CD14-positive monocyte (primary cell): Measurements from ENCODE around the gene TEX19. TPM values are rescaled to one million over a fixed set of nuclear protein-coding genes. Genes with fewer than 3 reads are reported as not detected.

ENCODE experiments used
- DNase-seq, 3 donors: peaks; one replicate each; pipeline ENCODE4 v3.0.0-alpha.2; 2011 to 2022
- H2AFZ ChIP-seq: 2 replicates; pipeline ENCODE4 v1.6.0; 2012; ENCODE audit warnings: mild to moderate bottlenecking, low read depth, low read length, inconsistent platforms; ENCODE audit not compliant: insufficient read depth, poor library complexity, severe bottlenecking
- H3K27ac ChIP-seq, 2 donors: 1 replicate in 1 of 2; 2 replicates in 1 of 2; pipeline ENCODE4 v1.5.1; 2012 to 2013; ENCODE audit warnings: low read length in 2 of 2, control low read depth in 1 of 2, inconsistent platforms in 1 of 2, low read depth in 1 of 2, mild to moderate bottlenecking in 1 of 2
- H3K27me3 ChIP-seq, 2 donors: one replicate each; pipeline versions ENCODE4 v1.6.0 to v1.6.1; 2011 to 2013; ENCODE audit warnings: low read length in 2 of 2; ENCODE audit not compliant: control insufficient read depth in 2 of 2, insufficient read depth in 2 of 2
- H3K36me3 ChIP-seq, 2 donors: replicated peaks in 1 of 2; 1 replicate in 1 of 2; 2 replicates in 1 of 2; pipeline versions ENCODE4 v1.5.1 to v1.6.1; 2012 to 2013; ENCODE audit warnings: low read length in 2 of 2, control low read depth in 1 of 2, inconsistent platforms in 1 of 2, mild to moderate bottlenecking in 1 of 2; ENCODE audit not compliant: insufficient read depth in 2 of 2, control insufficient read depth in 1 of 2
- H3K4me1 ChIP-seq, 2 donors: 1 replicate in 1 of 2; 2 replicates in 1 of 2; pipeline versions ENCODE4 v1.5.1 to v1.6.1; 2012 to 2013; ENCODE audit warnings: low read length in 2 of 2, control low read depth in 1 of 2, inconsistent platforms in 1 of 2, mild to moderate bottlenecking in 1 of 2, moderate library complexity in 1 of 2; ENCODE audit not compliant: insufficient read depth in 2 of 2, control insufficient read depth in 1 of 2
- H3K4me2 ChIP-seq: replicated peaks from 2 replicates; pipeline ENCODE3; 2012; ENCODE audit warnings: low read length, moderate library complexity, mild to moderate bottlenecking; ENCODE audit not compliant: poor library complexity, severe bottlenecking; ENCODE audit errors: extremely low read depth
- H3K4me3 ChIP-seq, 3 experiments: fragments of 200-600 bp in 1 of 3; sonication (generic) in 1 of 3; replicated peaks in 1 of 3; 1 replicate in 2 of 3; 2 replicates in 1 of 3; pipeline ENCODE4 v1.5.1; 2011 to 2013; ENCODE audit warnings: low read length in 3 of 3, mild to moderate bottlenecking in 3 of 3, control low read depth in 2 of 3, low read depth in 2 of 3, inconsistent platforms in 1 of 3, moderate library complexity in 1 of 3
- H3K79me2 ChIP-seq: 2 replicates; pipeline ENCODE4 v1.6.0; 2012; ENCODE audit warnings: mild to moderate bottlenecking, control low read depth, inconsistent platforms, low read length, moderate library complexity; ENCODE audit not compliant: insufficient read depth
- H3K9ac ChIP-seq: 2 replicates; pipeline ENCODE4 v1.6.0; 2017; ENCODE audit warnings: low read length, mild to moderate bottlenecking; ENCODE audit not compliant: insufficient read depth, poor library complexity, severe bottlenecking
- H3K9me3 ChIP-seq, 2 donors: replicated peaks in 1 of 2; 1 replicate in 1 of 2; 2 replicates in 1 of 2; pipeline versions ENCODE4 v1.5.1 to v1.6.1; 2012 to 2013; ENCODE audit warnings: low read length in 2 of 2, control low read depth in 1 of 2; ENCODE audit not compliant: control insufficient read depth in 1 of 2, insufficient read depth in 1 of 2
- H4K20me1 ChIP-seq: 2 replicates; pipeline ENCODE4 v1.6.0; 2012; ENCODE audit warnings: mild to moderate bottlenecking, low read length, control low read depth, moderate library complexity; ENCODE audit not compliant: insufficient read depth
- H3K27ac Mint-ChIP-seq, 7 donors: one replicate each; pipeline ENCODE4 v1.8.0; 2020; ENCODE audit warnings: mild to moderate bottlenecking in 7 of 7, mixed read lengths in 7 of 7, moderate library complexity in 6 of 7, inconsistent platforms in 2 of 7
- H3K27me3 Mint-ChIP-seq, 3 donors: one replicate each; pipeline ENCODE4 v1.8.0; 2021 to 2022; ENCODE audit warnings: low read depth in 3 of 3, mild to moderate bottlenecking in 3 of 3, mixed read lengths in 3 of 3, moderate library complexity in 3 of 3, inconsistent platforms in 1 of 3
- H3K36me3 Mint-ChIP-seq, 2 donors: one replicate each; pipeline ENCODE4 v1.8.0; 2020; ENCODE audit warnings: mixed read lengths in 2 of 2, inconsistent platforms in 1 of 2, mild to moderate bottlenecking in 1 of 2
- H3K4me1 Mint-ChIP-seq: one replicate; pipeline ENCODE4 v1.8.0; 2020; ENCODE audit warnings: mild to moderate bottlenecking, mixed read lengths
- H3K4me3 Mint-ChIP-seq, 2 donors: one replicate each; pipeline ENCODE4 v1.8.0; 2020; ENCODE audit warnings: mild to moderate bottlenecking in 2 of 2, mixed read lengths in 2 of 2, moderate library complexity in 1 of 2
- H3K9me3 Mint-ChIP-seq, 7 donors: one replicate each; pipeline ENCODE4 v1.8.0; 2020 to 2022; ENCODE audit warnings: mixed read lengths in 7 of 7, mild to moderate bottlenecking in 6 of 7, moderate library complexity in 6 of 7, inconsistent platforms in 2 of 7
- CTCF ChIP-seq: fragments of 200-600 bp; IDR thresholded peaks from one replicate; pipeline ENCODE4 v1.8.0; 2022; ENCODE audit warnings: antibody characterized with exemption, mild to moderate bottlenecking
- WGBS: methylation state at CpG from one replicate; pipeline ENCODE4 v1.1.5; 2013; ENCODE audit warnings: missing lambda C conversion rate; ENCODE audit not compliant: insufficient coverage; 5-methylcytosine and 5-hydroxymethylcytosine counted together
- intact Hi-C, 2 donors: fragments of 100-400 bp; cut with micrococcal nuclease; formaldehyde crosslinking; loops; one replicate each; pipeline versions ENCODE4 v1.15.0 to v1.15.1; 2023
- polyA plus RNA-seq, 3 donors: library from polyadenylated mRNA; depleted of rRNA in 1 of 3; unstranded in 2 of 3; stranded (reverse) in 1 of 3; fragments of 300-500 nt in 2 of 3; fragments of >200 nt in 1 of 3; fragmentation: Illumina TruSeq in 2 of 3; gene quantifications; 1 replicate in 2 of 3; 2 replicates in 1 of 3; pipeline ENCODE4 v1.2.3, GENCODE V29; 2012 to 2021

The TEX19 gene
- polyA plus RNA-seq, 3 donors: not detected

DNA sequence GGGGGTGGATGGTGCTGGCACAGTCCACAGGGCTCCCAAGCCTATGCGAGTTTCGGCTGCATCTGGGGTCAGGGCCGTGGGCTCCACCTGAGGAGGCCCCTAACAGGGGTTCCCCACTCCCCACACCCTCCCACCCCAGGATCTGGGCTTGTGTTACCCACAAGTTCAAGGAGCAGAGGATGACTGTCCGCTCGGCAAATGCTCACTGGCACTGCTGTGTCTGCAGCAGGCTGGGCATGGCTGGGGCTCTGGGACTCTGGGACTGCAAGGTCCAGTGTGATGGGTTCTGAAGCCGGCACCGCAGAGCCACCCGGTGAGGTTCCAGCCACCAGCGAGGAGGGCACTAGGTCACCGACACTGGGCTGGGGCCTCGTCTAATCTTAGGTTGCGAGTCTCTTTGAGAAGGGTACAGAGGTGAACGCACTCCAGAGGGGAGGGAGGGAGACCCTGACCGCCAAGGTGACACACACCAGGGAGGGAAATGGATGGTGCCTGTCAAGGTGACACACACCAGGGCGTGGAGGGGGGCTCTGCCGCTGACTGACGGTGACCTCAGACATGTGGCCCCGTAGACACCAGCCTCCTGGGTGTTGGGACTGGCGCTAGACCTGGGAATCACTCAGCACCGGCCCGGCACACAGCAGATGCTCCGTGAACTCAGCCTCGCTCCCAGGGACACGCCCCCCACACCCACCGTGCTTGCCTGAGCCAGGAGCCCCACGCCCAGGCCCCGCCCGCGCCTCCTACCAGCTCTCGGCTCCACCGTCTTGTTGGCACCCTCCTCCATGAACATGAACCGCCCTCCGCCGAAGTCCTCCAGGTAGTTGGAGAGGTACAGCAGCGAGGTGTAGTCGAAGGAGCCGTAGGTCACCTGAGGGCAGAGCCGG is 38.6 kb downstream of the TEX19 start:
- Histone ChIP-seq H3K27ac (no peak overlapping the region), H3K9me3 (no peaks in the 10 kb centered on the region), H3K27me3 (no peaks in the 10 kb centered on the region), H4K20me1 (no peaks in the 10 kb centered on the region), H3K4me2 (no peak overlapping the region), H3K36me3 (peaks cover under 1 to 8% of the 10 kb centered on the region in 2 donors), H3K4me1 (peaks cover 28 to 30% of the 10 kb centered on the region in 2 donors), H2AFZ (no peak overlapping the region), H3K79me2 (no peaks in the 10 kb centered on the region), H3K9ac (no peak overlapping the region), H3K4me3 (no peak overlapping the region)
- DNase-seq: no peak
- Mint-ChIP-seq H3K36me3 (peaks cover 24 to 49% of the 10 kb centered on the region in 2 donors), H3K27me3 (peaks cover 1 to 6% (median 6%) of the 10 kb centered on the region in 3 donors), H3K9me3 (no peaks in the 10 kb centered on the region), H3K4me1 (peaks cover 27% of the 10 kb centered on the region), H3K27ac (no peak overlapping the region), H3K4me3 (no peak overlapping the region)
- TF ChIP-seq CTCF: no peak
- 94% methylated on average over 35 of the region's 38 CpGs for WGBS
- intact Hi-C loops: no loop called here

DNA sequence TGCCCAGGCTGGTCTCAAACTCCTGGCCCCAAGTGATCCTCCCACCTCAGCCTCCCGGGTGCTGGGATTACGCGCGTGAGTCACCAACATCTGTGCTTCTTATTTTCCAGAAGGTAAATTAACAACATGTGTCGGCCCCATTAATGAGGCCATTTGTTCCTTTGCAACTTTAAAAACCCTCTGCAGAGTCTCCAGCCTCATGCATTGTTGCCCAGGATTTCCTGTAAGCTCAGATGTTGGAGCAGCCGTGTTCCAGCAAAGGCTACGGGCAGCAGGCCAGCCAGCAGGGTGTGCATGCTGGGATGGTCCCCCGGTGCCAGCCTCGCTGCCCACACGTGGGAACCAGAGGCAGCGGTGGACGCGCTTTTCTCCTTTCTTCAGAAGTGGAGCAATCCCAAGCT is 40.0 kb downstream of the TEX19 start:
- intact Hi-C loops: no loop called here
- no peaks in the 10 kb centered on the region for H3K9me3 ChIP-seq
- H3K9ac ChIP-seq: peak overlapping the region; percentile 0
- peaks cover 28 to 30% of the 10 kb centered on the region in 2 donors for H3K4me1 ChIP-seq
- no peak overlapping the region for H3K4me2 ChIP-seq
- H3K27me3 ChIP-seq: no peaks in the 10 kb centered on the region
- H3K9me3 Mint-ChIP-seq: no peaks in the 10 kb centered on the region
- H3K27ac ChIP-seq: no peak overlapping the region
- H3K4me3 ChIP-seq: no peak overlapping the region
- H3K4me1 Mint-ChIP-seq: peaks cover 27% of the 10 kb centered on the region
- H3K36me3 ChIP-seq: peaks cover 10% of the 10 kb centered on the region in 2 donors
- 33% methylated on average over 13 of the region's 13 CpGs for WGBS
- no peak overlapping the region for H3K4me3 Mint-ChIP-seq
- no peaks in the 10 kb centered on the region for H3K79me2 ChIP-seq
- peak overlapping the region in 1 of 7 donors; percentile 40 for H3K27ac Mint-ChIP-seq
- DNase-seq: no peak
- H2AFZ ChIP-seq: no peak overlapping the region
- TF ChIP-seq CTCF: no peak
- H3K36me3 Mint-ChIP-seq: peaks cover 25 to 49% of the 10 kb centered on the region in 2 donors
- H4K20me1 ChIP-seq: no peaks in the 10 kb centered on the region
- H3K27me3 Mint-ChIP-seq: peaks cover 1 to 6% (median 3%) of the 10 kb centered on the region in 3 donors
